Thyroid gland (tissue), 4 donors: Measurements from ENCODE around the gene TAF1B. TPM values are rescaled to one million over a fixed set of nuclear protein-coding genes. Genes with fewer than 3 reads are reported as not detected.
A peak's percentile ranks its signal among the peaks of the same experiment; 100 is the strongest.

Experiments
- DNase-seq, 2 donors: peaks; one replicate each; pipeline ENCODE4 v3.0.0-alpha.2; 2019
- H3K27ac ChIP-seq, 3 donors: fragments of 200-600 bp; sonication (generic); 1 replicate in 2 of 3; 2 replicates in 1 of 3; pipeline ENCODE4 v1.5.1; 2016 to 2019; ENCODE audit warnings: mild to moderate bottlenecking in 1 of 3, moderate library complexity in 1 of 3
- H3K27me3 ChIP-seq: fragments of 200-600 bp; sonication (generic); one replicate; pipeline ENCODE4 v1.5.1; 2019
- H3K36me3 ChIP-seq, 2 donors: fragments of 200-600 bp; sonication (generic); one replicate each; pipeline ENCODE4 v1.5.1; 2016 to 2019
- H3K4me1 ChIP-seq, 2 donors: fragments of 200-600 bp; sonication (generic); one replicate each; pipeline ENCODE4 v1.5.1; 2017 to 2019
- H3K4me3 ChIP-seq, 3 donors: fragments of 200-600 bp; sonication (generic); replicated peaks in 1 of 3; 1 replicate in 2 of 3; 2 replicates in 1 of 3; pipeline ENCODE4 v1.5.1; 2016; ENCODE audit warnings: mild to moderate bottlenecking in 1 of 3
- H3K9me3 ChIP-seq: fragments of 200-600 bp; sonication (generic); one replicate; pipeline ENCODE4 v1.5.1; 2017
- CTCF ChIP-seq, 6 experiments: fragments of 200-600 bp in 3 of 6; fragments of 450-650 bp in 3 of 6; sonication (generic) in 3 of 6; IDR thresholded peaks; one replicate each; pipeline ENCODE4 v1.5.1; 2016 to 2019; ENCODE audit warnings: antibody characterized with exemption in 6 of 6, mild to moderate bottlenecking in 2 of 6, inconsistent platforms in 1 of 6, moderate library complexity in 1 of 6
- POLR2A ChIP-seq, 2 donors: fragments of 450-650 bp; IDR thresholded peaks; one replicate each; pipeline ENCODE4 v1.6.1; 2017; ENCODE audit warnings: antibody characterized with exemption in 2 of 2, mild to moderate bottlenecking in 2 of 2, moderate library complexity in 1 of 2
- WGBS, 2 donors: methylation state at CpG; one replicate each; pipeline ENCODE4 v1.1.5; 2017; 5-methylcytosine and 5-hydroxymethylcytosine counted together
- intact Hi-C: fragments of 100-400 bp; cut with DNase I; formaldehyde crosslinking; loops from one replicate; pipeline ENCODE4 v1.15.1; 2023
- total RNA-seq, 4 donors: library from RNA; depleted of rRNA; stranded (reverse); fragments of >200 nt; gene quantifications; one replicate each; pipeline ENCODE4 v1.2.3, GENCODE V29; 2016

Gene TAF1B
- total RNA-seq, result 10 to 100 TPM; 18.6 to 33.9 (median 25.8) TPM

- intact Hi-C loops, result no loop called here
- H3K4me1 ChIP-seq, result peaks cover 5 to 10% of the 10 kb centered on the region in 2 donors
- H3K27me3 ChIP-seq, result no peaks in the 10 kb centered on the region
- DNase-seq, result peak; percentile 85 to 89
- H3K36me3 ChIP-seq, result peaks cover 0 to 9% of the 10 kb centered on the region in 2 donors
- H3K4me3 ChIP-seq, result peak within 1 kb of the TSS; percentile 59 to 99 (median 82)
- H3K27ac ChIP-seq, result peak within 1 kb of the TSS; percentile 84 to 91 (median 88)
- WGBS, 2 donors, result 0% methylated on average over 47 to 51 of the region's 70 CpGs
- H3K9me3 ChIP-seq, result no peaks in the 10 kb centered on the region
- TF ChIP-seq POLR2A (IDR thresholded peaks at IDR 0.05) (peak in 1 of 2 donors; percentile 68), CTCF (IDR thresholded peaks at IDR 0.05) (peak in 3 of 6 experiments; percentile 32 to 35 (median 33))
Measured at GRCh38 chr2:9843229-9844035, at the start of gene TAF1B. Gene TAF1B, plus strand, starts transcription at chr2:9843474. Its CDS starts 68 bp downstream, at chr2:9843542.

GRCh38 chr2:9793918-9794717 lies 49.2 kb upstream of the TAF1B start:
- Histone ChIP-seq H3K4me3 (no peak overlapping the region), H3K36me3 (no peaks in the 10 kb centered on the region), H3K9me3 (no peaks in the 10 kb centered on the region), H3K4me1 (no peaks in the 10 kb centered on the region), H3K27me3 (no peaks in the 10 kb centered on the region), H3K27ac (no peak overlapping the region)
- WGBS, 2 donors, result 92 to 94% methylated on average over 15 to 17 of the region's 17 CpGs
- TF ChIP-seq POLR2A (IDR thresholded peaks at IDR 0.05) (no peak), CTCF (IDR thresholded peaks at IDR 0.05) (no peak)
- no peak for DNase-seq
- intact Hi-C loops, result no loop called here

GRCh38 chr2:9795071-9795470 lies 48.2 kb upstream of the TAF1B start:
- no peak for TF ChIP-seq CTCF (IDR thresholded peaks at IDR 0.05)
- TF ChIP-seq POLR2A (IDR thresholded peaks at IDR 0.05), result no peak
- Histone ChIP-seq H3K9me3 (no peaks in the 10 kb centered on the region), H3K4me3 (no peak overlapping the region), H3K27me3 (no peaks in the 10 kb centered on the region), H3K27ac (no peak overlapping the region), H3K4me1 (peaks cover 0 to 4% of the 10 kb centered on the region in 2 donors), H3K36me3 (no peaks in the 10 kb centered on the region)
- DNase-seq, result no peak
- WGBS, 2 donors, result 71 to 92% methylated on average over 6 of the region's 6 CpGs
- intact Hi-C loops, result no loop called here

- no peak for DNase-seq
- H3K27me3 ChIP-seq, result no peaks in the 10 kb centered on the region
- TF ChIP-seq POLR2A (IDR thresholded peaks at IDR 0.05) (no peak), CTCF (IDR thresholded peaks at IDR 0.05) (no peak)
- no peak overlapping the region for H3K27ac ChIP-seq
- intact Hi-C loops, result no loop called here
- 77 to 84% methylated on average over 11 to 13 of the region's 13 CpGs for WGBS, 2 donors
- H3K36me3 ChIP-seq, result no peaks in the 10 kb centered on the region
- no peak overlapping the region for H3K4me3 ChIP-seq
- H3K4me1 ChIP-seq, result peaks cover 0 to 4% of the 10 kb centered on the region in 2 donors
- H3K9me3 ChIP-seq, result no peaks in the 10 kb centered on the region
Measured at GRCh38 chr2:9796056-9797010, 46.9 kb upstream of the TAF1B start.
